OCI-LY3 (cell line): Measurements from ENCODE around the gene ALDOB.

Experiments
- EZH2phosphoT487 ChIP-seq: fragments of 200-600 bp; shearing (Covaris generic); IDR thresholded peaks from 2 replicates; pipeline ENCODE4 v1.6.1; 2018; ENCODE audit warnings: antibody characterized with exemption, mixed run types, low read depth
- TF ChIP-seq, protein P1 (sequence below): fragments of 200-600, 300-600 bp; sonication (generic); IDR thresholded peaks from 2 replicates; pipeline ENCODE4 v1.5.1; 2014; ENCODE audit warnings: antibody characterized with exemption, low read length, low read depth

DNA sequence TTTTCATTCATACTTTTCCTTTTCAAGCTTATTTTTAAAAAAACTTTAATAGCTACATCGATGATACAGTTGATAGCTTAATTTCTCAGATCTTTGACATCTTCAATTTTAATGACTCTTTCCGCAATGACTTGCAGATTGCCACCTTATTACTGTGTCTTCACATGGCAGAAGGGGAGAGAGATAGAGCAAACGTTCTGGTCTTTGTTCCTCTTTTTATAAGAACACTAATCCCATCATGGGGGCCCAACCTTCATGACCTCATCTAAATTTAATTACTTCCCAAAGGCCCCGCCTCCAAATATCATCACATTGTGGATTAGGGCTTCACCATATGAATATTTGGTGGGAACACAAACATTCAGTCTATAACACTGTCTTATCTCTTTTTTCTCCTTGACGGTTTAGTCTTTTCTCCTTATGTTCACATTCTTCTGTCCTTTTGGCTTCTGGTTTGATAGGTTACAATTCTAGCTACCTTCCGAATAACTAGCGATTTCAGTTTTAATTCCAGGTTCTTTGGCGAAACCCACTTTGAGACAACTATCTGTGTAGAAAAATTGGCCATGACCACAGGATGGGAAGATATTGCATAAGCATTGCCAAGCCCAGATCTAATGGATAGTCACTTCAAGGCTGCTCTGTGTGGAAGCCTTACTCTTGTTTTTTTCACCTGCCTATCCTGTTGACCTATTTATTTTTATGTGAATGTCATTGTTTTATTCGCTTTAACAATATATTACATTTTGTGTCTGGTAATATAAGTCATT lies 31.9 kb downstream of the ALDOB start:
- TF ChIP-seq, protein P1, sequence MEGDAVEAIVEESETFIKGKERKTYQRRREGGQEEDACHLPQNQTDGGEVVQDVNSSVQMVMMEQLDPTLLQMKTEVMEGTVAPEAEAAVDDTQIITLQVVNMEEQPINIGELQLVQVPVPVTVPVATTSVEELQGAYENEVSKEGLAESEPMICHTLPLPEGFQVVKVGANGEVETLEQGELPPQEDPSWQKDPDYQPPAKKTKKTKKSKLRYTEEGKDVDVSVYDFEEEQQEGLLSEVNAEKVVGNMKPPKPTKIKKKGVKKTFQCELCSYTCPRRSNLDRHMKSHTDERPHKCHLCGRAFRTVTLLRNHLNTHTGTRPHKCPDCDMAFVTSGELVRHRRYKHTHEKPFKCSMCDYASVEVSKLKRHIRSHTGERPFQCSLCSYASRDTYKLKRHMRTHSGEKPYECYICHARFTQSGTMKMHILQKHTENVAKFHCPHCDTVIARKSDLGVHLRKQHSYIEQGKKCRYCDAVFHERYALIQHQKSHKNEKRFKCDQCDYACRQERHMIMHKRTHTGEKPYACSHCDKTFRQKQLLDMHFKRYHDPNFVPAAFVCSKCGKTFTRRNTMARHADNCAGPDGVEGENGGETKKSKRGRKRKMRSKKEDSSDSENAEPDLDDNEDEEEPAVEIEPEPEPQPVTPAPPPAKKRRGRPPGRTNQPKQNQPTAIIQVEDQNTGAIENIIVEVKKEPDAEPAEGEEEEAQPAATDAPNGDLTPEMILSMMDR: no peak
- TF ChIP-seq EZH2phosphoT487: no peak
